Activated T-cell treated with anti-CD3 and anti-CD28 coated beads for 24 hours (primary cell): ENCODE results near the gene DOCK1.
"Not testable (repeated sequence)": the region's sequence is repeated elsewhere in the genome, so short reads cannot be mapped to it uniquely, and the experiment has no call there.

Experiments used
- DNase-seq: peaks from one replicate; pipeline ENCODE4 v3.0.0-alpha.2; 2020; ENCODE audit warnings: low read depth

Gene DOCK1

GRCh38 chr10:126926568-126926967 is 21.3 kb downstream of the DOCK1 start:
- no peak for DNase-seq

GRCh38 chr10:126927799-126928198 is 22.6 kb downstream of the DOCK1 start:
- no peak for DNase-seq

GRCh38 chr10:126928274-126928673 is 23.0 kb downstream of the DOCK1 start:
- no peak for DNase-seq

- no peak for DNase-seq
These were observed 24.2 kb downstream of the DOCK1 start for GRCh38 chr10:126929391-126929790.

- no peak for DNase-seq
These were observed 25.1 kb downstream of the DOCK1 start for GRCh38 chr10:126930131-126930882.

DNA sequence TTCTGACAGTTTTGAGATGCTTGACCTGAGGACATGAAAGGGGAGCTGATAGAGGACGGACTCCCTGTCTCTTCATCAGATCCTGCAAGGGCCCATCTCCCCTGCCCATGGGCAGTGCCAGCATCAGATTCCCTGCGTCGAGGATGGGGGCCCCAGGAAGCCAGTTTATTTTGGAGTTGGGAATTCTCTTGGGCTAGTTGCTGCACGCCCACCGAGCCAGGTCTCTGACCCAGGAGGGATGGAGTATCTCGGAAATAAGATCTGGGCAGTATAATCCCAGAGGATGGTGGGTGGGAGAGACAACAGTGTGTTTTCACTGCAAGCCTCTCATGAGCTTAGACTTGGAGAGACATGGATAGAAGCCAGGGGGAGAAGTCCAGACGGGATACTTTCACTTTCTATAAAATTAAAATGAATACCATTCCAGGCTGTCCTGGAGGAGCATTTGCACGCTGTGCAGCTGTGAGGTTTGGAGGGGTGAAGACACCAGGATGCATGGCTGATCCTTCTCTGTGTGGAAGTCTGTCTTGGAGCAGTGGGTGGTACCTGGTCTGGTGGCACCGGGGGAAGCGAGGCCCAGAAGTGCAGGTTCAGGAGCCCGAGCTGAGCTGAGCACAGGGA is 25.8 kb downstream of the DOCK1 start:
- DNase-seq: no peak

- DNase-seq: no peak
These were observed 26.3 kb downstream of the DOCK1 start for GRCh38 chr10:126931544-126931943.

DNA sequence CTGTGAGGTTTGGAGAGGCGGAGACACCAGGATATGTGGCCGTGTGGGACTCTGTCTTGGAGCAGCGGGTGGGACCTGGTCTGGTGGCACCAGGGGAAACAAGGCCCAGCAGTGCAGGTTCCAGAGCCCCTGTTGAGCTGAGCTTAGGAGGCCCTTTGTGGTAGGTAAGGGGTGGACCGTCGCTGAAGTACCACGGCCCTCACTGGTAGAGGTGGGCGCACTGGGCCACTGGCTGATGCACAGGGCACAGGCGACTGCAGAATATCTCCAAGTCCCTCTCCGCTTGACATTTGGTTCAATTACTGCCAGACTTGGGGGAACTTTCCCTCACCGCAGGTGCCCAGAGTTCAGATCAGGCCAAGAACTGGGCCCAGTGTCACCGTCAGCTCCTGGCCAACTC is 27.3 kb downstream of the DOCK1 start:
- DNase-seq: no peak

DNA sequence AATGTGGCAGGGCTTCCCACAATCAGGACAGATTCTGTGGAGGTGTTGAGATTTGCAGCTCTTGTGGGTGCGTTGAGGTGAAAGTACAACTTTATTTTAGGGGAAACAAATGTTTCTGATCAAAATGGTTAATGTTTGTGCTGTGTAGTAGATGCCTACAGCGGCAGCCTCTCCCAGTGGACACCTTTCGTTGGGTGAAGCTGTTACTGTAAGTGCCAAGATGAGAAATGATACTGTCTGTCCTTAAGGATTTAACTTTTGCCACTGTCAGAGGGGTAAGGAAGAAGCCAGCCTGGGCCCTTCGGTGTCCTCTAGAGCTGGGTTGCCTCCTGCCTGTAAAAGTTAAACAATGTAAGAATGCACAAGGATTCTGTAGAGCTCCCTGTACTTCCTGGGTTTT is 27.9 kb downstream of the DOCK1 start:
- DNase-seq: no peak

GRCh38 chr10:126935263-126935946 is 30.2 kb downstream of the DOCK1 start:
- no peak for DNase-seq

DNA sequence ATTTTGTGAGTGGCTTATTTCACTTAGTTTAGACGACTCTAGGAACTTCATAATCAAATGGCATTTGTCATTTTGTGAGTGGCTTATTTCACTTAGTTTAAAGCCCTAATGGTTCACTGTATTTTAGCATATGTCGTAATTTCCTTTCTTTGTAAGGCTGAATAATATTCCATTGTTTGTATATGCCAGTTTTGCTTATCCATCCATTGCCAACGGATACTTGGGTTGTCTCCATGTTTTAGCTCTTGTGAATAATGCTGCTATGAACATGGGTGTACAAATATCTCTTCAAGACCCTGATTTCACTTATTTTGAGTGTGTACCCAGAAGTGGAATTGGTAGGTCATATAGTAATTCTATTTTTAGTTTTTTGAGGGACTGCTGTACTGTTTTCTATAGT is 31.8 kb downstream of the DOCK1 start:
- no peak for DNase-seq

DNA sequence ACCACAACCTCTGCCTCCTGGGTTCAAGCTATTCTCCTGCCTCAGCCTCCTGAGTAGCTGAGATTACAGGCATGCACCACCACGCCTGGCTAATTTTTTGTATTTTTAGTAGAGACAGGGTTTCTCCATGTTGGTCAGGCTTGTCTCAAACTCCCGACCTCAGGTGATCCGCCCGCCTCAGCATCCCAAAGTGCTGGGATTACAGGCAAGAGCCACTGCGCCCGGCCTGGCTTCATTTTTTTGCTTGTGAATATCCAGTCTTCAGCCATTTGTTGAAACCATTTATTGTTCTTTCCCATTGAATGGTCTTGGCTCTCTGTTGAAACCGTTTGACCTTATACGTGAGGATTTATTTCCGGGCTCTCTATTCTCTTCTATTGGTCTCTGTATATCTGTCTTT is 32.9 kb downstream of the DOCK1 start:
- not testable (repeated sequence) for DNase-seq

DNA sequence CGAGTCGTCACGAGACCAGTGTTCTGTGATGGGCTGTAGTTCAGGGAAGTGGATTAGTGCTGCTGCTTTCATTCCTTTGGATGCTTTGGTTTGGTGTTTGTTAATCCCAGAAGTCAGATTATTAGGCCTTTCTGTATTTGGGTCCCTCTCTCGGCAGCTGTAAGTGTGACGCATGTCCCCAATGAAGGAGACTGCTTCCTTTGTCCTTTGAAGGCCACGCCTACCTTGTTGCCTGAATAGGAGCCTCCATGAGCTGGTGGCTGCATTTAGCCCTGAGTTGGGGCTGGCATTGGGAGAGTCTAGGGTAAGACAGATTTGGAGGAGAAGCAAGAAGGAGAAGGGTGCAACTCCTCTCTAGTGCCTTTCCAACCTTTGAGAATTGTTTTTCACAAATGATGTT is 34.5 kb downstream of the DOCK1 start:
- DNase-seq: no peak

- no peak for DNase-seq
These were observed 35.6 kb downstream of the DOCK1 start for GRCh38 chr10:126940670-126941310.

- DNase-seq: no peak
These were observed 39.0 kb downstream of the DOCK1 start for GRCh38 chr10:126944191-126944590.

- DNase-seq: no peak
These were observed 40.3 kb downstream of the DOCK1 start for GRCh38 chr10:126945351-126946030.

- no peak for DNase-seq
These were observed 41.5 kb downstream of the DOCK1 start for GRCh38 chr10:126946746-126947145.

DNA sequence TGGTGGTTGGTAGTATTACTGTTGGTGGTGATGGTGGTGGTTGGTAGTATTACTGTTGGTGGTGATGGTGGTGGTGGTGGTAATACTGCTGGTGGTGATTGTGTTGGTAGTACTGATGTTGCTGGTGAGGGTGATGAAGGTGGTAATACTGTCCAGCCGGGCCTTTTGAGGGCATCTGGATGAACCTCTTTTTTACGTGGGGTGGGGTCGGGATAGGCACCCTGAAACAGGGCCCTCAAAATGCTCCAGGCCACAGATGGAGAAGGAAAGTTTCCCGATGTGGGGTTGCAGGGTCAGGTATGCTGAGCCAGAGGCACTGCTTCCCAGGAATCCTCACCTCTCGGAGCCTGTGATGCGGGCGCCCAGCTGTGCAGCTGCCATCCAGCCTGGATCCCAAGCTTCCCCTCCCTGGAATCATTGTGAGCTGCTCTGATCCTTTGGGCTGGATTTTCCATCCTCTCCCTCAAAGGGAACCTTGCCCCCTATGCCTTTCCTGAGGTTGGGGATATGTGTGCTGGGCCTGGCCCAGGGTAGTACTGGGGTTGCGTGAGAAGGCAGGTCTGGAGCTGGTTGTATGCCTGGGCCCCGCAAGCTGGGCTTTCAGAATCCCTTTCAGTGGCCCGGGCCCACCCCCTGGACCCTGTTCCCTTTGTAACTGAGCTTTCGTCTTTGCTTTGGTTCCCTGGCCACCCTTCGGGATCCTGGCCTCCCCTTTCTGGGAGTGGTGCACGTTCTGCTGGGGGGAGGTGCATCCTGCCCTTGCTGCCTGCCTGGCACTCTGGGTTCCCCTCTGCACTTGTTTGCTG is 43.3 kb downstream of the DOCK1 start:
- no peak for DNase-seq

- no peak for DNase-seq
These were observed 43.9 kb downstream of the DOCK1 start for GRCh38 chr10:126949161-126949503.

DNA sequence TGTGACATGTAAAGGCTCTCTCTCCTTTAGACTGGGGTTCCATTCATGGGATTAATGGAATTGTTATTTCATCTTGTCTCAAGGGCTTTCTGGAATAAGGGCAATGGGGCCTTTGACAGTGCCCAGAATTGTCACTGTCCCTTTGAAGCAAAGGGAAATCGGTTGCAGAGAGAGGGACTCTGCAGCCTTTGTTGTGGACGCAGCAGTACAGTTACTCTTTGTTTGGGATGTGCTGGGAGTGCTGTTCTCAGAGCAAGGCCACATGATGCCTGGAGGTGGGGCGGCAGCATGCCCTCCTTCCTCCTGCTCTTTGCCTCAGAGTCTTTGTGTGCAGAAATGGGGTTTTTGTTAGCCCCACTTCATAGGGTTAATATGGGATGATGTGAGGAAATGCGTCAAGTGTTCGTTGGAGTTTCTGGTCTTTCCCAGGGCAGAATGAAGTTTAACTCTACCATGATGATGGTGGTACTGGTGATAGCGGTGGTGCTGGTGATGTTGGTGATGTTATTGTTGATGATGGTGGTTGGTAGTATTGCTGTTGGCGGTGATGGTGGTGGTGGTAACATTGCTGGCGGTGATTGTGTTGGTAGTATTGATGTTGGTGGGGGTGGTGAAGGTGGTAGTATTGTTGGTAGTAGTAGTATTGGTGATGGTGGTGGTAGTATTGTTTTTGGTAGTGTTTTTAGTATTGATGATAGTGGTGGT is 45.3 kb downstream of the DOCK1 start:
- DNase-seq: no peak

GRCh38 chr10:126953886-126954285 is 48.7 kb downstream of the DOCK1 start:
- DNase-seq: no peak
